K562 (cell line): ENCODE measurements around the gene HAPLN3.

Experiments used
- CTCF ChIP-seq, 3 experiments: IDR thresholded peaks in 2 of 3; conservative IDR thresholded peaks in 1 of 3; 2 replicates each; pipeline ENCODE4 v1.5.1; 2011 to 2012; ENCODE audit warnings: low read length in 3 of 3, mild to moderate bottlenecking in 3 of 3, control low read depth in 2 of 3, improper control_type of control experiment in 1 of 3, inconsistent platforms in 1 of 3, low read depth in 1 of 3, mixed read lengths in 1 of 3, moderate library complexity in 1 of 3; ENCODE audit not compliant: insufficient read depth in 2 of 3
- ELF1 ChIP-seq: fragments of 200-800 bp; sonication (Bioruptor generic); IDR thresholded peaks from 2 replicates; pipeline ENCODE4 v1.6.1; 2016; ENCODE audit warnings: missing genetic modification characterization, missing compliant biosample characterization
- MEIS2 ChIP-seq: fragments of 450-650 bp; IDR thresholded peaks from 2 replicates; pipeline ENCODE4 v1.6.1; 2014; ENCODE audit warnings: mild to moderate bottlenecking; ENCODE audit not compliant: partially characterized antibody
- NRF1 ChIP-seq, 2 experiments: fragments of 450-650 bp; IDR thresholded peaks in 1 of 2; conservative IDR thresholded peaks in 1 of 2; 2 replicates each; pipeline ENCODE4 v1.6.1; 2014; ENCODE audit warnings: mild to moderate bottlenecking in 2 of 2
- RBFOX2 ChIP-seq: fragments of 200-400 bp; formaldehyde crosslinking; IDR thresholded peaks from 2 replicates; pipeline ENCODE4 v1.6.1; 2017; ENCODE audit warnings: low read depth, mild to moderate bottlenecking, low read length, moderate library complexity
- SP1 ChIP-seq: sonication (generic); formaldehyde crosslinking; IDR thresholded peaks from 2 replicates; pipeline ENCODE4 v1.8.1; 2022; ENCODE audit warnings: mild to moderate bottlenecking, missing genetic modification reagents
- TSHZ1 ChIP-seq: fragments of 250-450 bp; sonication (Bioruptor Pico); IDR thresholded peaks from 2 replicates; pipeline ENCODE4 v1.4.0; 2020; ENCODE audit warnings: mild to moderate bottlenecking, moderate library complexity
- ZBTB33 ChIP-seq: sonication (generic); formaldehyde crosslinking; IDR thresholded peaks from 2 replicates; pipeline ENCODE4 v1.8.1; 2023; ENCODE audit warnings: mild to moderate bottlenecking, missing genetic modification reagents
- ZKSCAN8 ChIP-seq: fragments of 200-800 bp; sonication (Bioruptor generic); IDR thresholded peaks from 2 replicates; pipeline ENCODE4 v1.6.1; 2016; ENCODE audit warnings: missing genetic modification characterization, missing compliant biosample characterization

GRCh38 chr15:88872706-88873105, 22.6 kb downstream of the HAPLN3 start:
- TF ChIP-seq RBFOX2 (no peak), CTCF (IDR thresholded peaks at IDR 0.05 in 2 of 3, conservative IDR thresholded peaks at IDR 0.05 in 1 of 3; ENCODE audit: insufficient read depth in 2 of 3, low read depth in 1 of 3, low read length in 3 of 3) (no peak), NRF1 (conservative IDR thresholded peaks at IDR 0.05 in 1 of 2, IDR thresholded peaks at IDR 0.05 in 1 of 2) (no peak), ELF1 (no peak), ZBTB33 (CRISPR knock-in tag) (no peak), MEIS2 (no peak), SP1 (CRISPR knock-in tag) (no peak), ZKSCAN8 (CRISPR knock-in tag) (no peak), TSHZ1 (CRISPR knock-in tag) (no peak)
